ENCODE measurements around the gene FRMD5.

GRCh38 chr15:44144992-44145391, 50.1 kb downstream of the FRMD5 start:
- TF ChIP-seq CTCF (IDR thresholded peaks at IDR 0.05; ENCODE audit: poor library complexity, severe bottlenecking) (no peak), REST (IDR thresholded peaks at IDR 0.05; ENCODE audit: borderline replicate concordance) (no peak), EZH2 (IDR thresholded peaks at IDR 0.05; ENCODE audit: borderline replicate concordance, insufficient read depth, low read length, poor library complexity, severe bottlenecking) (no peak), POLR2AphosphoS5 (IDR thresholded peaks at IDR 0.05) (no peak)

Data from neural cell (in vitro differentiated cells).